ENCODE measurements around the gene ZBTB21. TPM values are rescaled to one million over a fixed set of nuclear protein-coding genes. Genes with fewer than 3 reads are reported as not detected.

ZBTB21 gene
- total RNA-seq, 1 donor from 2014 or later: 20.9 TPM

DNA sequence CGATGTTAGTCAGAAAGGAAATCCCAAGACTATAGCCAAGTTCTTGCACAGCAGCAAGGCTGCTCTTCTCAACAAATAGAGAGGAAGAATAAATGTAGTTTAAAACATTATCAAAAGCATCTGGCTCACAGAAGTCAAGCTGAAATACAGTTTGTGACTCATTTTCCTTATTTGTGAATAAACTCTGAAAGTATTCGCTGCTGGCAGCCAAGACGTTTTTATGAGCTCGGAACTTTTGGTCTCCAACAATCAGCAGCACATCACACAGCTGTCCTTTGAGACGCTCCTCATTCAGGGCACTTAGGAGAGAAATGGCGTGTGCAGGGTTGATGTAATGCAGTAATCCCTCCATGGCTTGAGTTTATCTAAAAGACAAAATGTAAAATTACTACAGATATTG lies 16.4 kb downstream of the ZBTB21 start:
- TF ChIP-seq, protein P1, sequence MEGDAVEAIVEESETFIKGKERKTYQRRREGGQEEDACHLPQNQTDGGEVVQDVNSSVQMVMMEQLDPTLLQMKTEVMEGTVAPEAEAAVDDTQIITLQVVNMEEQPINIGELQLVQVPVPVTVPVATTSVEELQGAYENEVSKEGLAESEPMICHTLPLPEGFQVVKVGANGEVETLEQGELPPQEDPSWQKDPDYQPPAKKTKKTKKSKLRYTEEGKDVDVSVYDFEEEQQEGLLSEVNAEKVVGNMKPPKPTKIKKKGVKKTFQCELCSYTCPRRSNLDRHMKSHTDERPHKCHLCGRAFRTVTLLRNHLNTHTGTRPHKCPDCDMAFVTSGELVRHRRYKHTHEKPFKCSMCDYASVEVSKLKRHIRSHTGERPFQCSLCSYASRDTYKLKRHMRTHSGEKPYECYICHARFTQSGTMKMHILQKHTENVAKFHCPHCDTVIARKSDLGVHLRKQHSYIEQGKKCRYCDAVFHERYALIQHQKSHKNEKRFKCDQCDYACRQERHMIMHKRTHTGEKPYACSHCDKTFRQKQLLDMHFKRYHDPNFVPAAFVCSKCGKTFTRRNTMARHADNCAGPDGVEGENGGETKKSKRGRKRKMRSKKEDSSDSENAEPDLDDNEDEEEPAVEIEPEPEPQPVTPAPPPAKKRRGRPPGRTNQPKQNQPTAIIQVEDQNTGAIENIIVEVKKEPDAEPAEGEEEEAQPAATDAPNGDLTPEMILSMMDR (IDR thresholded peaks at IDR 0.05): no peak
- H3K4me3 Mint-ChIP-seq (ENCODE audit: unreplicated experiment): no peak overlapping the region

DNA sequence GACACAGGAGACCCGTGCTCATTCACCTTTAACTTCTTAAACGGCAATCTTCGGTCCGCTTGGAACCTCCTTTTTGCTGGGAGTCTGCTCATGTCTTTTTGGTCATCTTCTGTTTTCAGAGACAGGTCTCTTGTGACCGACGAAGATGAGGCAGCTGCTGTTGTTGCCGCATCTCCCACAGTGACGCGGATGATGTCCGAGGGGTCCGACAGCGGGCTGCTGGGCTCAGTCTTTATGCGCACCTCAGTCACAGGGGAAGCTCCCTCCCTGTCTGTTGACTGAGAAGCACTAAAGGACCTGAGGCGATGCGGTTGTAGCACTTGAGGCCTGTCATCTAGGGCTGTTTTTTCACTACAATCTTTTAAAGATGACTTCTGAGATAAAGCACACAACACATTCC lies 17.6 kb downstream of the ZBTB21 start:
- TF ChIP-seq, protein P1 (IDR thresholded peaks at IDR 0.05): no peak
- Mint-ChIP-seq H3K4me1 (ENCODE audit: unreplicated experiment) (peaks cover 2% of the 10 kb centered on the region), H3K9me3 (ENCODE audit: unreplicated experiment) (peaks cover 4% of the 10 kb centered on the region), H3K27me3 (ENCODE audit: unreplicated experiment) (no peaks in the 10 kb centered on the region), H3K36me3 (ENCODE audit: unreplicated experiment) (peaks cover 52% of the 10 kb centered on the region), H3K4me3 (ENCODE audit: unreplicated experiment) (no peak overlapping the region), H3K27ac (ENCODE audit: unreplicated experiment) (no peak overlapping the region)
- DNase-seq (ENCODE audit: extremely low spot score, unreplicated experiment): no peak

More for the DNA sequence above, 16.4 kb downstream of the ZBTB21 start:
- no peak for DNase-seq (ENCODE audit: extremely low spot score, unreplicated experiment)
- peaks cover 4% of the 10 kb centered on the region for H3K9me3 Mint-ChIP-seq (ENCODE audit: unreplicated experiment)
- H3K27ac Mint-ChIP-seq (ENCODE audit: unreplicated experiment): no peak overlapping the region
- no peaks in the 10 kb centered on the region for H3K27me3 Mint-ChIP-seq (ENCODE audit: unreplicated experiment)
- H3K4me1 Mint-ChIP-seq (ENCODE audit: unreplicated experiment): peaks cover 2% of the 10 kb centered on the region
- peaks cover 55% of the 10 kb centered on the region for H3K36me3 Mint-ChIP-seq (ENCODE audit: unreplicated experiment)

DNA sequence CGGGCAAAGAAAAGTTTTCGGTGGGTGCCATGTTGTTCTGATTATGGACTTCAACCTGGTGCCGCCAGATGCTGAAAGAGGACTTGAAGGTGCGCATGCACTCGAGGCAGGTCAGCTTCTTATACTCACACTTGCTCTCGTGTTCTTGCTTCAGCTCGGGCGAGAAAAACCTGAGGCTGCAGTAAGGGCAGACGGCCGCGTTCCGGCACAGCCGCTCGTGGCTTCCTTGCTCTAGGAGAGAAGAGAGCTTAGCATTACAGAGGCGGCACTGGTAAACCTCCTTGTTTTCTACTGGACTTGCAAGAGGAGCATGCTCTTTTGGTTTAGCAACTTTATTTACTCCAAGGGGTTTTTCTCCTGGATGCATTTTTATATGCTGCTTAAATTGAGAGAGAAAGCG lies 18.5 kb downstream of the ZBTB21 start:
- no peak for DNase-seq (ENCODE audit: extremely low spot score, unreplicated experiment)
- TF ChIP-seq, protein P1 (IDR thresholded peaks at IDR 0.05): no peak
- Mint-ChIP-seq H3K27ac (ENCODE audit: unreplicated experiment) (no peak overlapping the region), H3K36me3 (ENCODE audit: unreplicated experiment) (peaks cover 50% of the 10 kb centered on the region), H3K4me1 (ENCODE audit: unreplicated experiment) (peaks cover 2% of the 10 kb centered on the region), H3K27me3 (ENCODE audit: unreplicated experiment) (no peaks in the 10 kb centered on the region), H3K9me3 (ENCODE audit: unreplicated experiment) (peaks cover 4% of the 10 kb centered on the region), H3K4me3 (ENCODE audit: unreplicated experiment) (no peak overlapping the region)

DNA sequence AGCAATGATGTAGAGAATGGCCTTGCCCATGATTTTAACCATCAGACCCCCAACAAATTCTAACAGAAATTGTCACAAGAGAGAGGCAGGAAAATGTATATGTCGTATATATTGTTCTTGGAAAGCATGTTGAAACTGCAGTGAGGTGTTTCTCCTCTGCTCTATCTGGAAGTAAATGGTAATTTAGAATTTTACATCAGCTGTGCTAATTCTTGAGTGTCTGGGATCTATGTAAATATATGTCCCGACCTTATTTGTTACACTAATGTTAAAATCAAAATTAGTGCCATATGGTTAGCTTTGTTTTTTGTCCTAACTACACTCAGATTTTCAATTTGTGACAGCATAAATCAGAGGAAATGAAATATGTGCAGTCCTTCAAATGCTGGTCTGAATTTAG lies 20.5 kb downstream of the ZBTB21 start:
- no peaks in the 10 kb centered on the region for H3K27me3 Mint-ChIP-seq (ENCODE audit: unreplicated experiment)
- H3K27ac Mint-ChIP-seq (ENCODE audit: unreplicated experiment): no peak overlapping the region
- no peak for DNase-seq (ENCODE audit: extremely low spot score, unreplicated experiment)
- TF ChIP-seq, protein P1 (IDR thresholded peaks at IDR 0.05): no peak
- peaks cover 2% of the 10 kb centered on the region for H3K4me1 Mint-ChIP-seq (ENCODE audit: unreplicated experiment)
- H3K9me3 Mint-ChIP-seq (ENCODE audit: unreplicated experiment): no peaks in the 10 kb centered on the region
- peaks cover 37% of the 10 kb centered on the region for H3K36me3 Mint-ChIP-seq (ENCODE audit: unreplicated experiment)
- H3K4me3 Mint-ChIP-seq (ENCODE audit: unreplicated experiment): no peak overlapping the region

DNA sequence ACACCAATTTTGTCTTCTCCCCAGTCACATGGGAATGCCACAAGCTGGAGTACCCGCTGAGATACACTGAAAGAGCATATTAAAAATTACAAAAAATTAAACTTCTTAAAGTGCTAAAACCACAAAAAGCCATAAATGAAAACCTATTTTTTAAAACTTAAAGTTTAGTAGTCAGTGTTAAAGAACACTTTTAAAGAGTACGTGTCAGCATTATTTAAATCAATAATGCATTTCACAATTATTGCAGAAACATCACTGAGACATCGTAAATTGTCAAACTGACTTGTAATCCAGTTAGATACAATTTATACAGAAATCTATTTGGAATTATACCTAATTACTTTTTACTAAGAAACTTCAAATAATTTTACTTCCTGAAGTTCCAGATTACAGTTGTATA lies 22.9 kb downstream of the ZBTB21 start:
- H3K4me3 Mint-ChIP-seq (ENCODE audit: unreplicated experiment): no peak overlapping the region
- H3K4me1 Mint-ChIP-seq (ENCODE audit: unreplicated experiment): no peaks in the 10 kb centered on the region
- H3K27me3 Mint-ChIP-seq (ENCODE audit: unreplicated experiment): peaks cover 4% of the 10 kb centered on the region
- peaks cover 6% of the 10 kb centered on the region for H3K9me3 Mint-ChIP-seq (ENCODE audit: unreplicated experiment)
- H3K27ac Mint-ChIP-seq (ENCODE audit: unreplicated experiment): no peak overlapping the region
- TF ChIP-seq, protein P1 (IDR thresholded peaks at IDR 0.05): no peak
- DNase-seq (ENCODE audit: extremely low spot score, unreplicated experiment): no peak
- H3K36me3 Mint-ChIP-seq (ENCODE audit: unreplicated experiment): peaks cover 18% of the 10 kb centered on the region

All from osteocyte (in vitro differentiated cells).